ENCODE results near the gene TMEM245.

Gene TMEM245

DNA sequence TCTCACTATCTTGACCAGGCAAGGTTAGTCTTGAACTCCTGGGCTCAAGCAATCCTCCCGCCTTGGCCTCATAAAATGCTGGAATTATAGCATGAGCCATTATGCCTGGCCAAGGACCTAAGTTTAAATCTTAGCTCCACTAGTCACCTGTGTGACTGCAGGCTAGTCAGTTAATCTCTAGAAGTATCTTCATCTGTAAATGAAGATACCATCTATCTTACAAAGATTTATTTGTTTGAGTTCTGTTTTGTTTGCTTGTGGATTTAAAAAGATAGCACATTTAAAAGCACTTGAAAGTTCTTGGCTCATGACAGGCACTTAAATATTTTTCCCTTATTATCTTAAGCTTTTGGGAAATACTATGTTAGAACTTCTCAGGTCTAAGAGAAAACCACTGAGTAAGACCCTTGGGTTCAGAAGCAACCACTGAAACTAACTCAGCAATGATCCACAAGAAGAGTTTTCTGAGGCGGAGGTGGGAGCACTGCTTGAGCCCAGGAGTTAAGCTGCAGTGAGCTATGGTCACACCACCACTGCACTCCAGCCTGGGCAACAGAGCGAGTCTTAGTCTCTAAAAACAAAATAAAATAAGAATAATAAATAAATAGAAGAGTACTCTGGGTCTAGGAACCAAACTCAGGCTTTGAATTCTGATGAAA is 19.1 kb downstream of the TMEM245 start:
- no peak for DNase-seq

DNA sequence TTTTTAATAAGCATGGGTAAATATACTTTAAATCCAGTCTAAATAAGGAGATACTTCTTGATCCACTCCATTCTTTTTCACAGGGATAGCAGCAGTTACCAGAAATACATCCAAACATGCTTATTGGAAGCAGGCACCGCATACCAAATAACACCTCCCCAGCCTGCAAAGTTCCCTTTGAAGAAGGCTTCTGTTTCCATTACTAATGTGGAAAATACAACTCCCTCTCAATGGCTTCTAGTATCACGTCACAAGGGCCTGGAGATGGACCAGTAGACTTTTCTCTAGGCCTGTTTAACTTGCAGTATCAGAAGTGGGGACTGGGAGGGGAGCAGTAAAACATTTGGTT is 20.8 kb downstream of the TMEM245 start:
- DNase-seq, result no peak

GRCh38 chr9:109098171-109098959 is 21.4 kb downstream of the TMEM245 start:
- DNase-seq, result peak; percentile 50

DNA sequence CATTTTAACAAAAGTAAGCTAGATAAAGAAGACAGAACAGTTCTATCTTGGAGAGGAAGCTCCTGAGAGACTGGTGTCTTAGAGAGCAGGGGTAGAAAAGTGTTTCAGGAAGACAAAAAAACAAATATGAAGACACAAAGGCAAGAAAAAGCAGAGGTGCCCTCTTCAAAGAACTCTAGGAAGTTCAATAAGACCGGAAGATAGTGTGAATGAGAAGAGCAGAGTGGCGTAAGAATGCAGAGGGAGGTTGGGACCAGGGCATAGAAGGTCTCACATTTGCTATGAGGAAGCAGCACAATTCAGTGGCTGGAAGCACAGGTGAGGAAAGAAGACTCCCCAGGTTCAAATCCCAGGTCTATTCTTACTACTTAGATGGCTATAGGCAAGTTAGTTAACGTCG is 22.6 kb downstream of the TMEM245 start:
- DNase-seq, result no peak

GRCh38 chr9:109095321-109095720 is 24.4 kb downstream of the TMEM245 start:
- no peak for DNase-seq

DNA sequence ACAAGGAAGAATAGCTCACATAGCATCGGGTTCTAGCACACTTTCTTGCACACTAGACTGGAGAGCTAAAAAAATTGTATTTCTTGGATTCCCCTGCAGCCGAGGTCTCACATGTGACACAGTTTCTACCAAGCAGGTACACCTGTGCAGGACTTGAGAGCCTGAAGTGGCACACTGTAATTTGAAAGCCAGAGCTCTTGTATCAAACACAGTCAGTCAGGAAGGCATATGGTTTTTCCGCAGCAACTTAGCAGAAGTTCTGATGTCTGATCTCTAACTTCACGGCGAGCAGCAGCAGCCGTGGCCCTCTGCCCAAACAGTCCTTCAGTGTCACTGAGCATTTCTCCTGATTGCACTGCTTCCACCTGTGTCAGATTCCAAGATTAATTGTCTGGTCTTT is 25.5 kb downstream of the TMEM245 start:
- DNase-seq, result no peak

- DNase-seq, result no peak
Measured at GRCh38 chr9:109092587-109092986, 27.2 kb downstream of the TMEM245 start.

DNA sequence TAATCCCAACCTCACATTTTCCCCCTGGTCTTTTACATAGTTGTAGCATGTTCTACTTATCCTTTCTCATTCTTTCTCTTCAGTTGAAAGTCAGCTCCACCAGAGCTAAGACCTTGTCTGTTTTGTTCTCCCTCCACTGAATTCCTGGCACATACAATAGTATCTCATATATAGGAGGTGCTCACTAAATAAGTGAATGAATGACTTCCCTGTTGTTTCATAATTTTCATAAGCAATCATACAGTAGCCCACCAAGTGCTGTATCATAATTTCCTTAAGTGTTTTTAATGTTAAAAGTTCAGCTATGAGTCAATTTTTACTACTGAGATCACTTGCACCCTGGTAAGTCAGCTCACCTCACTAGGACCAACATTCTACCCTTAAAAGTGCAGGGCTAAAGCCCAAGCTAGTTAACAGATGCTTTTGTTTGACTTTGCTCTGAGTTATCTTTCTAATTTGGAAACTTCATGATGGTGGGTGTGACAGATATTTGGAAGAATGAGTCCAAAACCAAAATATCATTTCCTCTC is 27.6 kb downstream of the TMEM245 start:
- DNase-seq, result no peak

DNA sequence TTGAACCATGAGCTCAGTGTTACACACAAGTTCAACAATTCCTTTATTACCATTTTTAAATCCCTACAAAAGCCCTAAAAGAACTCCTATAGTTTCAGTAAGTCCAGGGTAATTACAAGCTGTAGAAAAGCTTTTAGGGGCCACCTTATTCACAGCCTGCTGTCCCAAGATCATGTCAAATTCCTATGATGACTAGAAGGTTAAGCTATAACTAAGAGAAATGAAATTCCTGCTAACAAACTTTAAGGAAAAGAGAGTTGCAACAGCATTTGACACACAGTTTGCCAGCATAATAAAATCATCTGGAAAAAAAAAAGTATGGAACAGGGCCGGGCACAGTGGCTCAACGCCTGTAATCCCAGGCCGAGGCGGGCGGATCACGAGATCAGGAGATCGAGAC is 31.5 kb downstream of the TMEM245 start:
- DNase-seq, result no peak

DNA sequence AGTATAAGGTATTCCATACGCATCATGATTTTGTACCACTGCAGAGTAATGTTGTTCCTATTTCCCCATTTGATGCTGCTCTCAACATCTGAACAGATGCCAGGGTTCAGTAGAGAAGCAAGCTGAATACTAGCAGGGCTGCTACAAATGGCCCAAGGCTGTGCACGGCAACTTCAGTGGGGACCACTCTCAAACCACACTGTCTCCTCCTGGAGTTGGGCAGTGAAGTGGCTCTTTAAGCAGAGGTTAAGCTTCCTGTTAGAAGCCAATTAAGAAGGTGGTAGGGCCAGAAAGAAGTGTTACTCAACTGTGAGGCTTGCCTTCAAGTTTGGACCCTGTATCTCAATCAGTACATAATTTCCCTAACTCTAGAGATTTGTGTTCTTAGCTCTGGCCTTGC is 32.0 kb downstream of the TMEM245 start:
- no peak for DNase-seq

DNA sequence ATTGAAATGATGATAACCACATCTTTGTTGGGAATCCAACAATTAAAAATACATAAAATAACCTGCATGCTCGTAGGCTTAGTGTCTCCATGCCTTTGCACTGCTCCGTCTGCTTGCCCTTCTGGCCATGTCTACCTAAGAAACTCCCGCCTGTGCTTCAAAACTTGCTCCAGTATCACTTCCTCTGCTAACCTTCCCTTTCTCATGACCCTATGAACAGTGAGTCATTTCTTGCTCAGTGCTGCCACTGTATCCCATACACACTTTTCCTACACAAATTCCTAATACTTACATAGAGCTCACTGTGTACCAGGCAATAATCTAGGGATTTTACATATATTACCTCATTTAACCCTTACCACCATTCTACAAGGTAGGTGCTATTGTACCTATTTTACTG is 33.5 kb downstream of the TMEM245 start:
- no peak for DNase-seq

DNA sequence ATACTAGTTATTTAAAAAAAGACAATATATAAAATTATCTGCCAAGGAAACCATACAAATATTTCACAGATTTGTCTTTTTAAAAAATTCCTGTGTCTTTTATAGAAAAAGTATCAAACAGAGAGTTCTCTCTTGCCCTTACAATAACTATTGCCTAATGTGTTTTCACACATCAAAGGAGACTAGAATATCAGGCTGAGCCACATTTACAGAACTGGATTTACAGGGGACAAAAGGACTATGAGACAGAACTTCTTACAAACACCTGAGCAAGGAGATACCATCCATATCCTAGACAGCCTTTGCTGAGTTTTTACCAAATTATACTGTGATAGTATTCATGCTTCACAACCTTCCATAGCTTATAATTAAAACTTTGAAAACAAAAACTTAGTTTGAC is 34.2 kb downstream of the TMEM245 start:
- DNase-seq, result no peak

GRCh38 chr9:109083813-109084405 is 35.8 kb downstream of the TMEM245 start:
- DNase-seq, result no peak

- no peak for DNase-seq
Measured at GRCh38 chr9:109083141-109083540, 36.6 kb downstream of the TMEM245 start.

- no peak for DNase-seq
Measured at GRCh38 chr9:109082091-109082620, 37.6 kb downstream of the TMEM245 start.

DNA sequence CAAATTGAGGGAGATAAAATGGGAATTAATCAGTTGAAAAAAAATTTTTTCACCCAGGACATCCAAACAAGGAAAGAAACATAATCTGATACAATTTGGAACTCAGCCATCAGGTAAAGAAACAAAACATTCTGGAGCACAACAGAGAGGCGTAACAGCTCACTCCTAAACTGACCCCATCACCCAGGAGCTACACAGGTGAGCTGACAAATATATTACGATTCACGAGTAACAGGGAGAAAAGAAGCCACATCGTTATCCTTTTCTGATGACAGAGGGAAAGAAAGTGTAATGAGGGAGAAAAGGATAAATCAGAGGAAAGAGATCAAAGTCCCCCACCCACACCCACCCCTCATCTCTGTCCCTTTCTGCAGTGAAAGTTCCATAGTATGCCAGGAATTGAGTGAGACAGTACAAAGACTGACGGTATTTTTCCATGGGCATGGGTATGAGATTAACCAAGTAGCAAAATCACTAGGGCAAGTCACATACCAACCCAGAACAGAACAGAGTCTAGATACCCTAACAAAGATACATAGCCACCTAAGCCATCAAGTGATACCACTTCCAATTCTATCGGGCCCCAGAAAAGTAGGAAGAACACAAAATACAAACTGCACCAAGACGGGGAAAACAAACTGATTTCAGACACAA is 45.4 kb downstream of the TMEM245 start:
- no peak for DNase-seq

DNA sequence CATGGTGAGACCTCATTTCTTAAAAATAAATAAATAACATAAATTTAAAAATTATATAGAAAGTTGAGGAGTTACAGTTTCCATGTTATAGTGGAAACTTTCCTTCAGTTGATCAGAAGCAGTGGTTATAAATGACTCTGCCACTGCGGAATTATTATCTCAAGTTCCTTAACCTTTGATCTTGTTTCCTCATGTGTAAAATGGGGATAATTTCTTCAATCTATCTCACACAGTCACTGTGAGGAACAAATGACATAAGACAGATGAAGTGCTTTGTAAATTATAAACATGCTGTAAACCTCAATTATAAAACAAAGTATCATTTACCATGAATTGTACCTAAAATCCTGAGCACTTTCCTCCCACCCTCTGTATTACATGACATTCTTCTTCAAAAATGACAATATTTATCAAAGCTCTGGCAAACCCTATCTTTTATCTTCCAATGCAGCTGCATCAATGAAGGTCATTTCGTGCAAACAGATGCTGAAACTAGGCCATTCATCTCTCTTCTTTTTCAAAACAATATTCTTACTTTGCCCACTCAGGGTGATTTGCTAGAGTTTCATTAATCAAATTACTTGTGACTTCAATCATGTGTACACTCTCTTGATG is 46.8 kb downstream of the TMEM245 start:
- DNase-seq, result peak; percentile 81

DNA sequence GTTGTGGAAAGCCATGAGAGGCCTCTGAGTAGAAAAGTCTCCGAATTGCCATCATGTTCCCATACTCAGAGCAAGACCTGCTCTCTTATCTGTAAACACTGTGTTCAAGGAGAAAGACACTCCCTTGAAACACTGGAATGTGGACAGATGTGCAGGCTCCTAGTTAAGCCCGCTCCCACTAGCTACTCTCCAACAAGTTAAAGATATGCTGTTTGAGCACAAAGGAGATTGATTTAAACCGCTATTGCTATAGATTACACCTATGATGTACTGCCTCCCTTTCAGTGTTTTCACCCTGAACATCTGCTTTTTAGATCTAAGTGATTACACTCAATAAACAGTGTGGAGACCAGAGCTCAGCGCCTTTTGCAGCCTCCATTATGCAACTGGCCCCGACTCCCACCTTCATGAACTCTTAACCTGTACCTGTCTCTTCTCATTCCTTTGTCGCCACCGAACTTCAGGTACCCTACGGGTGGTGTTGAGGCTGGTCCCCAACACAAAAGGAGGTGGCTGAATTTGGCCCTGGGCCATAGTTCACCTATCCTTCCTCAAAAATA is 47.5 kb downstream of the TMEM245 start:
- DNase-seq, result peak; percentile 15

- DNase-seq, result no peak
Measured at GRCh38 chr9:109068764-109069163, 51.0 kb downstream of the TMEM245 start.

DNA sequence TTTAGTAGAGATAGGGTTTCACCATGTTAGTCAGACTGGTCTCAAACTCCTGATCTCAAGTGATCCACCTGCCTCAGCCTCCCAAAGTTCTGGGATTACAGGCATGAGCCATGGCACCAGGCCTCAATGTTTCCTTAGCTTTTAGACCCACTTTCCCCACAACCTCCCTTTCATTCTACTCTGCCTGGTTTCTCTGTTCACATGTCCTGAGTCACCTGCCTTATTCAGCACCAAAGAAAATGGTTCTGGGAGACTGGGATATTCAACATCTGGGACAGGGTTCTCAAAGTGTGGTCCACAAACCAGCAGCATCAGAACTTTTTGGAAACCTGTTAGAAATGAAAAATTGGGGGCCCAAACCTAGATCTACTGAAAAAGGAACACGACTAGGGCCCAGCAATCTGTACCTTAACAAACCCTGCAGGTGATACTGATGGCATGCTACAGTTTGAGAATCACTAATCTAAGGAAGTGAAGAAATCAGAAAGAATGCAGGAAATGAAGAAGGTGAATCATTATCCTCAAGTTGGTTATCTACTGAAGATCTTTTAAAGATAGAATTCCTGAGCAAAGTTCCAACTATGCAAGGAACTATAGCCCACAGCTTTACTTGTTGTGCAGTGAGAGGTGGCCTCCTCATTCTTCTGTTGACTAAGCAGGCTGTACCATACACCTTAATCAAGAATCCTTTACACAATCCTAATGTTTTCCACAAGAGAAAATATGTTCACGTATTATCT is 54.6 kb downstream of the TMEM245 start:
- no peak for DNase-seq

GRCh38 chr9:109063760-109064159 is 56.0 kb downstream of the TMEM245 start:
- DNase-seq, result no peak

DNA sequence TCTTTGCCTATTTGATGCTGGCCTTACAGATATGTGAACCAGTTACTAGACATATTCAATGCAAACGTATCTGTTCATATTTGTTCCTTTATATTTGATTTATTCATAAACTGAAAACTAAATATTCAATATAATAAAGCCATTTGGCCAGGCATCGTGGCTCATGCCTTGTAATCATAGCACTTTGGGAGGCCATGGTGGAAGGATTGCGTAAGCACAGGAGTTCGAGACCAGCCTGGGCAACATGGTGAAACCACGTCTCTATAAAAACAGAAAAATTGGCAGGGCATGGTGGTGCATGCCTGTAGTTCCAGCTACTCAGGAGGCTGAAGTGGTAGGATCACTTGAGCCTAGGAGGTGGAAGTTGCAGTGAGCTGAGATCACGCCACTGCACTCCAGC is 57.2 kb downstream of the TMEM245 start:
- no peak for DNase-seq

Data from eye (tissue), 1 donor.